Uterus (tissue), 2 donors: ENCODE measurements around the gene APBA3.

Source experiments
- POLR2A ChIP-seq, 2 donors: fragments of 450-650 bp; IDR thresholded peaks; one replicate each; pipeline ENCODE4 v1.6.1; 2016; ENCODE audit warnings: antibody characterized with exemption in 2 of 2, mild to moderate bottlenecking in 1 of 2, moderate library complexity in 1 of 2
- TF ChIP-seq, protein P1 (sequence below), 4 experiments: fragments of 200-600 bp in 2 of 4; fragments of 450-650 bp in 2 of 4; sonication (generic) in 2 of 4; IDR thresholded peaks; one replicate each; pipeline ENCODE4 v1.5.1; 2016 to 2019; ENCODE audit warnings: antibody characterized with exemption in 4 of 4, mild to moderate bottlenecking in 2 of 4, moderate library complexity in 1 of 4

DNA sequence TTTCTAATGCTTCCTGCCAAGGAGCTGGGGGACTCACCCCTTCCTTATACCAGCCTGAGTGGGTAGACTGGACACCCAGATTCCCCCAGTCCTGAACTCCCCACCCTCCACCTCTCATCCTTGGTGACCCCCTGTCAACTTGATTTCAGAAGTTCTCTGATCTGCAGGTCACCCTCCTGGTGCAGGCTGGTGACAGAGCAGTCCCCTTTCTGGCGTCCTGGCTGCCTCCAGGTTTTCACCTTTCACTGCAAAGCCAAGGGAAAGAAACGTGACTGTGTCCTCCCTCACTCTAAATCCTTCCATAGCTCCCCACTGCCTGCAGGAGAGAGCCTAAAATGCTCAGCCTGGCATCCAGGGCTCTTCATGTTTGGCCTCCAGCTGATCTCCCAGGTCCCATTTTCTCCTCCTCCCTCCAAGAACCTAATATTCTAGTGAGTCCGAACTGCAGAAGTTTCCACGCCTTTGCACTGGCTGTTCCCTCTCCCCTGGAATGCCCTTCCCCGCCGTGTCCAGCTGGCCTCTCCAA is 28.8 kb upstream of the APBA3 start:
- TF ChIP-seq, protein P1, sequence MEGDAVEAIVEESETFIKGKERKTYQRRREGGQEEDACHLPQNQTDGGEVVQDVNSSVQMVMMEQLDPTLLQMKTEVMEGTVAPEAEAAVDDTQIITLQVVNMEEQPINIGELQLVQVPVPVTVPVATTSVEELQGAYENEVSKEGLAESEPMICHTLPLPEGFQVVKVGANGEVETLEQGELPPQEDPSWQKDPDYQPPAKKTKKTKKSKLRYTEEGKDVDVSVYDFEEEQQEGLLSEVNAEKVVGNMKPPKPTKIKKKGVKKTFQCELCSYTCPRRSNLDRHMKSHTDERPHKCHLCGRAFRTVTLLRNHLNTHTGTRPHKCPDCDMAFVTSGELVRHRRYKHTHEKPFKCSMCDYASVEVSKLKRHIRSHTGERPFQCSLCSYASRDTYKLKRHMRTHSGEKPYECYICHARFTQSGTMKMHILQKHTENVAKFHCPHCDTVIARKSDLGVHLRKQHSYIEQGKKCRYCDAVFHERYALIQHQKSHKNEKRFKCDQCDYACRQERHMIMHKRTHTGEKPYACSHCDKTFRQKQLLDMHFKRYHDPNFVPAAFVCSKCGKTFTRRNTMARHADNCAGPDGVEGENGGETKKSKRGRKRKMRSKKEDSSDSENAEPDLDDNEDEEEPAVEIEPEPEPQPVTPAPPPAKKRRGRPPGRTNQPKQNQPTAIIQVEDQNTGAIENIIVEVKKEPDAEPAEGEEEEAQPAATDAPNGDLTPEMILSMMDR (IDR thresholded peaks at IDR 0.05) = no peak
- TF ChIP-seq POLR2A (IDR thresholded peaks at IDR 0.05) = no peak
